Medulla oblongata (tissue), 1 donor: ENCODE measurements around the gene PLXNA2.

Source experiments
- DNase-seq: peaks from one replicate; pipeline ENCODE4 v3.0.0-alpha.2; 2015; ENCODE audit errors: extremely low spot score

Gene PLXNA2

DNA sequence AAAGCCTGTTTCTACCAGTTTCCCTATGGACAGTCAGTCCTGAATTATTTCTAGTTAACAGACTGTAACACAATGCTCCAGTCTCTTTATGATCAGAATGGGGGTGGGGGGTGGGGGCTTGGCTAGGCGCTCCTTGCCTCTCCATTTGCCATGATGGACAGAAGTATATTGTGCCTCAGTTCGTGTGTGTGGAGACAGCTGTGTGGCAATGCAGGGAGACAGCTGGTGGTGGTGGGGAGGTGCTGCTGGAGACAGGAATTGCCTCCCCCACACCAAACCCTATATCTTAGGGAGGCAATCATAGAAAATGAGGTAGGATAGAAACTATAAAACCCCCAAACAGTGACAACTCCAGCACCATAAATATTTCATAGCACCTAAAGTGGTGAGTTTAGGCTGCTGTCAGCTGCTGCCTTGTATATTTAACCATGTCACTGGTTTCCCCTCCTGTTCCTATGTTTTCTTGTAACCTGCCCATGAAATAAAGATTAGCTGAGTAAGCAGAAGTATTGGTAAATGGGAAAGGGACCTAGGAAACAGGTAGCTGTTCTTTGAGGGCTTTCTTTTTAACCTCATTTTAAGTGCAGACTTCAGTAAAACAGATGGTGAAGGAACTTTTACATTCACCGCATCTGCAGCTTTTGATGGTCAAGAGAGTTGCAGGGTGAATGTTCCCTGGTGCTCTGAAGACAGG, 3.4 kb downstream of the PLXNA2 start:
- no peak for DNase-seq

DNA sequence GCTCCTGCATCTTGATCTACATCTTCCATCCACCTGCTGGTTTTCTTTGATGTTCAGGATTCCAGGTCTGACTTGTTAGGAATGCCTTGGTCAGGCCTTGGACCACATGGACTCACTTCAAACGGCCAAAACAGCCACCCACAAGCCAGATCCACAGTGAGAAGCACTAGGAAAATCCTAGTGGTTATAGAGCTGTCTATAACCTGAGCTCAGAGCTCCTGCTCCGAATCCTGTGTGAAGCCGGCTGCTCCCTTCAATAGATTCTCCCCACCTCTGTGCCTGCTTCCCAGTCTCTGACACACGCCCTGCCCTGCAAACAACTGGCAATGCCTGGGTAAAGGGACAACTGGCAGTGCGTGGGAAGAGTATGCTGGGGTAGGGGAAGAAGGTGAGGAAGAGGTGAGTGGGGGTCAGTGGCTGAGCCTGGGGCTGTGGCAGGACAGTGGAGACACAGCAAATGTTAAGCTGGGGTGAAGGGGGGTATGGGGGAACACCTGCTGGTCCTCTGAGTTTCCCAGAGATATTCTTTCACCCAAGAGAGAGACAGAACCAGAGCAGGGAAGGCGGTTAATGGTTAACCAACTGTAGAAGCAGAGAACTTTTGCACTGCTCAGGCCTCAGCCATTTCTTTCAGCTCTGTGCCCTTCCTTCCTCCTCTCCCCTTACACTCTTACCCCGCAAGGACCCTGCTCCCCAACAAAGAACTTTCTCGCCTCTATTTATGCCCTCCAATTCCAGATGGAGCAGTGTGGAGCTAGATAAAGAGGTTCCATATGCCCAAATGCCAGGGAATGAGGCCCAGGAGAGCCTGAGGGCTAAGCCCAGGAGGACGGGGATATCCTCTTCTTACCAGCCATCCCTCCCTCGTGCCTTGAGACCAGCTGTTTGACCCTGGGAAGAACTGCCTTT, 4.5 kb downstream of the PLXNA2 start:
- no peak for DNase-seq

DNA sequence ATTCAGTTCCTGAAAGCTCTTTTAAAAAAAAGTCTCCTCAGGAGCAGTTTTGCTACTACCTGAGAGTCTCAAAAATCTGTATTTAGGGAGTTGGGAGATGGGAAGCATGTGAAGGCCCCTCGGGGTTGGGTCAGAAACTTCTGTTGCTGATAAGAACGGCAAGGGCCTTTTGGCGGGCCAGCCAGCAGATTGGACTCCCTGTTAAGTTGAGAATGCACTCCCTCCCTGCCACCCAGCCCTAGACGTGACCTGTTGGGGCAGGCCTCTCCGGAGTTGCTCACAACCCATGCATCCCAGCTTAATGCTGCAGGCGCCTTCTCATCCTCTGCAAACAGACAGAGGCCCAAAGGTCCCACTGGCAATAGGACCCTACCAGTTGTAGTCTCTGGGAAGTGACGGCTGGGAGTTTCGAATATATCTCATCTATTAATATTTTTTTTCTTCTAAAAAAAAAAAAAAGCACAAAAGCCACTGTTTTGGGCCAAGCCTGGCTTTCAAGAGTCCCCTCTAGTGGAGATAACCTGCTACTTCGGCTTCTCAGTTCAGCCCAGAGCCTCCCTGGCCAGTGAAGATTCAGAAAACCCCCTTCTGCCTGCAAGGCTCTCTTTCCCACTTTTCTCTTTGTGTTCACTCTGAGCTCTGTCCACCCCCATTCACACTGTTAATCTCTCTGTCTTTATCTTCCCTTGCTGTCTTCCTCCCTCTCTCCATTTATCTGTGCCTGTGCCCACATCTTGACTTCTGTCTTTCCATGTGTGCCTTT, 5.3 kb downstream of the PLXNA2 start:
- peak; percentile 47 for DNase-seq

DNA sequence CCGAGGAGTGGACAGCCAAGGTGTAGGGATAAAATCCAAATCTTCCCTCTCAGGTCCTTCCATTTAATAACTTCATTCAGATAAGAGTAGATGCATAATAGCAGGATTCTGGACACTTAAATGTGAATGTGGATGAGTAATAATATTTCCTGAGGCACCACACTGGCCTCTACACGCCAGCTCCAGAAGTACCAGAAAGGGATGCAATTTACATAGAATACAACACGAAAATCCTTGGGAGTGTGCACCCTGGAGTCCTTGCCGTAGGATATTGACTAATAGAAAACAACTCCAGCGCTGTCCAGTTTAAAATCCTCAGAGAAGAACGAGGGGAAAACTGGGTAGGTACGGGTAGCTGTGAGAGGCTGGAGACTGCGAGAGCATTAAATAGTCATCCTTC, 6.9 kb downstream of the PLXNA2 start:
- DNase-seq = no peak

DNA sequence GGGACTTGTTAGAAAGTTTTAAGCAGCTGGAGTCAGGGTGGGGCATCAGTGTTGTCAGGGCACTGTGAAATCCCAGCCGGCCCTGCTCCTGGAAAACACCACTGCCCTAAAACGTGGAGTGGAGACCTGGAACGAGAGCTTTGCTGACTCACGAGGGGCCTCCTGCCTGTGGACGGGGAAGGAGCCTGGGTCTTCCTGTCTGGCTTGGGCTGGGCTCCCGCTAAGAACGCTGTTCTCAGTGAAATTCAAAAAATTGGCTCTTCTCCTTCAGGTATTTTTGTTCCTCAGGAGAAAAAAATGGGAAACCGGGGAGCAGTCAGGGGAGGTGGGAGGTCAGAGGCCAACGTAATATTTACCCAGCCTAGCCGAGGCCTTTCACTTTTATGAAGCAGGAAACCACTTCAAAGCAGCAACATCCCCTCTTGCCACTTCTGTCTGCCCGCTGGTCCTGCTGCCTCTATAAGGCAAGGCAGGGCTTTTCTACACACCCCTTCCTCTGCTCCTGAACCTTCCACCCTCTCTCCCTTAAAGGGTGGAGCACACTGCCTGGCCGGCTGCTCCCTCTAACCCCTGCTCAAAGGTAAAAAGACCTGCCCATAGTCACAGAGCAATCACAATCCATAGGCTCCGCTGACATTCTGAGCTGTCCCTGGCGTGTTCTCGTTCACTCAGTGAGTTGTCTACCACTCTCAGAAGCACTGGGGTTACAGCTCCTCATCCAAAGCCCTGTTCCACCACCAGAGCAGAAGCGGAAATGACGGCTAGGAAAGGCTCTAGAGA, 8.0 kb downstream of the PLXNA2 start:
- DNase-seq = no peak

DNA sequence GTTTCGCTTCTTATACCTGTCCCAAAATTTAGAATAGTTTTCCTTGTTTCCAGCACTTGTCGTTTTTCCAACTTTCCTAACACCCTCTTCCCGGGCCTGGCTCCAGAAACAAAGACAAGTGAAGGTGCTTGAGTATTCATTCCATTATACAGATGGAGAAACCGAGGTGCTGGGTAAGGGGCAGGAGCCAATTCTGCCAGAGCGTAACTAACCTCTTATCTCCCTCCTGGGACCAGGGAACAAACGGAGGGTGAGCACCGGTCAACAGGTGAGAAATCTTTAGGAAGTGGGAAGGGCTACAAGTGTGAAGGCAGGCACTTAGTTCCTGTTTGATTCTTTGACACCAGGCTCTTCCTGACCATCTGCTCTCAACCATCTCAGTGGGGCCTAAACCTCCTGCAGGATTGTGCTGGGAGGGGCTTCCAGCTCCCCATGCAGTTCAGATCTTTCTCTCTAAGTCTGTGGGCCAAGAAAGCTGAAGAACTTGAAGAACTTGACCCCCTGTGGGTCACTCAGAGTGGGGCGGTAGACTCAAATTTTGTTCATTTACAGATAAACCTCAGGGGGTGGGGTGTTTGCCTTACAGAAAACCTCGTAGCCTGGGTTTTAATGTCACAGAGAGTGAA, 8.7 kb downstream of the PLXNA2 start:
- DNase-seq = no peak

DNA sequence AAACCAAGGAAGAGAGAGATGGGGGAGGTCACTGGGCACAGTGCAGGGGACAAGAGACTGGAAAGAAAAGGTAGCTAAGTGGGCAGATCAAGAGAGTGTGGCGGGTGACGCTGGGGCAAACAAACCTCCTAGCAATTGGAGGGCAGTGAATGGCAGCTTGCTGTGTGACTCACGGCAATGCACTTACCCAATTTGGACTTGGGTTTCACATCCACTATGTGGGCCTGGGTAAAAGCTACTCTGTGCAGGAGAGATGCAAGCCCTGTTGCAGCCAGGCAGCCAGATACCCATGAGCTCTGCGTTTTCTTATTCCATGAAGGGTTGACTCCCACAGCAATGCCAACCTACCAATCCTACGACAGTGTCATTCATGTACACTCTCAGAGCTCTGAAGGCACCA, 9.5 kb downstream of the PLXNA2 start:
- no peak for DNase-seq

DNA sequence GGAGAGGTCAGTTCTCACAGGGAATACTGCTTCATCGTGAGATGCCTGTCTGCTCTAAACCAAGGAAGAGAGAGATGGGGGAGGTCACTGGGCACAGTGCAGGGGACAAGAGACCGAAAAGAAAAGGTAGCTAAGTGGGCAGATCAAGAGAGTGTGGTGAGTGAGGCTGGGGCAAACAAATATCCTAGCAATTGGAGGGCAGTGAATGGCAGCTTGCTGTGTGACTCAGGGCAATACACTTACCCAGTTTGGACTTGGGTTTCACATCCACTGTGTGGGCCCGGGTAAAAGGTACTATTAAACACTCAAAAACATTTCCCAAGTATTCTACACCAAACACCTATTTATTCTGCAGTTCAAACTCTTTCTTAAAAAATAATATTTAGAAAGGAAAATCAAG, 10.2 kb downstream of the PLXNA2 start:
- DNase-seq = no peak

DNA sequence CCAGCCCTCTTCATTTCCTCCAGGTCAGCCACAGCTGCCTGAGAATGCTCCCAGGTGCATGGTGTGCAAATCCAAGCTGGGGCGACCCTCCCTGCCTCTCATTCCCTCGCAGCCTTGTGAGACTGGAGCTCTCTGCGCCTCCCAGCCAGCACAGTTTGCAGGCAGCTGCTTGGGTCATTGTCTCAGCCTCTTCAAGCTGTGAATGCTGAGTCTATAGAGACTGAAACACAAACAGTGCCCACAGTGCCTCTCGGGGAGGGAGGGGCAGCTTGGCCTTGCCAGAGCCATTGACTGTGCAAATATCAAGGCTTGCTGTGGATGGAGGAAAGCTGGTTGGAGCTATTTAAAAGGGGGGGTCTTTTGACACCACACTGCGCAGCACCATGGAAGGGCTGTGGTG, 10.6 kb downstream of the PLXNA2 start:
- peak; percentile 92 for DNase-seq

DNA sequence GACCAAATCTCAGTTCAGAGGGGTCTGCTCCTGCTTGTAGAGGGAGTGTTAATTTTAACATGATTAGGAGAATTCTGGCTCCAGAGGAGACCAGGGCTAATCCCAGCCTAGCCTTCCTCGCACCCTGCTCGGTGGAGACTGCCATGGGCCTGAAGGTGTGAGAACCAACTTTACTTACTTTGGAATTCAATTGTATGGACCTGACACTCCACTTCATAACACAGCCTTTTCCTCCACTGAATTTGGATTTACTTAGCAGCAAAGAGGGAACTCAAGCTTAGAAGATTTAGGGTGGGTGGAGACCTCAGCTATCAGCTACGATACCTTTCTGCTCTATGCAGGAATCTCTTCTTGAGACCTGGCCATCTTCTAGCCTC, 11.5 kb downstream of the PLXNA2 start:
- DNase-seq = no peak

DNA sequence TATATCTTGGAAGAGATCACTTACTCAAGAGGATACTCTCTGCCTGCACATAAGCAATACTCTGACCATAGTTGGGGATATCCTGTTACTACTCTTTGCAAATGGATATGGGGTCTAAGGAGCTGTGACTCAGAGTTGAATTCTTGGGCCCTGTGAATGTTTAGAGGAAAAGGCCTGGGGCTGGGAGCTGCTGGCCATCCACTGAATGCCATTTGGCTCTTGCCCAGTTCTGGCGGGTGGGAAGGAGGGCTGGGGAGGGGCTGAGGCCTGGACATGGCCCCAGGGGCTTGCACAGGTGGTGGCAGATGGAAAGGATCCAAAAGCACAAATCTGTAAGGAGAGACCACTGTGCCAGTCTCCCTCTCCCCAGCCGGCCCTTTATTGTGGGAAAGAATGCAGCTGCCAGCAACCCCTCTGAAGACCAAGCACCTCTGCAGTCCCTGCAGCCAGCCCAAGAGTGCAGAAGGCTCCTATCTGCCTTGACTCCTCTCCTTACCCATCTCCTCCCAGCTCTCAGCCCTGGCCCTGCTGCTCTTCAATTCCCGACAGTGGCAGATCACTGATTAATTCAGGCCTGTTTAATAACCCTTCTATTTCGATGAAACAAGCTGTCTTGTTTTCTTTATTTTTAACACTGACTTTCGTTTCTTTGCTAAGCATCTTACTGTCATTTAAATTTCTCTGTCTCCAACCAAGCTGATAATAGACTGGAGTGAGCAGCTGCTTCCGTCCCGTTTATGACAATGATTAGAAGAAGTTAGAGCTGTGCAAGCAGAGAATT, 12.1 kb downstream of the PLXNA2 start:
- no peak for DNase-seq

DNA sequence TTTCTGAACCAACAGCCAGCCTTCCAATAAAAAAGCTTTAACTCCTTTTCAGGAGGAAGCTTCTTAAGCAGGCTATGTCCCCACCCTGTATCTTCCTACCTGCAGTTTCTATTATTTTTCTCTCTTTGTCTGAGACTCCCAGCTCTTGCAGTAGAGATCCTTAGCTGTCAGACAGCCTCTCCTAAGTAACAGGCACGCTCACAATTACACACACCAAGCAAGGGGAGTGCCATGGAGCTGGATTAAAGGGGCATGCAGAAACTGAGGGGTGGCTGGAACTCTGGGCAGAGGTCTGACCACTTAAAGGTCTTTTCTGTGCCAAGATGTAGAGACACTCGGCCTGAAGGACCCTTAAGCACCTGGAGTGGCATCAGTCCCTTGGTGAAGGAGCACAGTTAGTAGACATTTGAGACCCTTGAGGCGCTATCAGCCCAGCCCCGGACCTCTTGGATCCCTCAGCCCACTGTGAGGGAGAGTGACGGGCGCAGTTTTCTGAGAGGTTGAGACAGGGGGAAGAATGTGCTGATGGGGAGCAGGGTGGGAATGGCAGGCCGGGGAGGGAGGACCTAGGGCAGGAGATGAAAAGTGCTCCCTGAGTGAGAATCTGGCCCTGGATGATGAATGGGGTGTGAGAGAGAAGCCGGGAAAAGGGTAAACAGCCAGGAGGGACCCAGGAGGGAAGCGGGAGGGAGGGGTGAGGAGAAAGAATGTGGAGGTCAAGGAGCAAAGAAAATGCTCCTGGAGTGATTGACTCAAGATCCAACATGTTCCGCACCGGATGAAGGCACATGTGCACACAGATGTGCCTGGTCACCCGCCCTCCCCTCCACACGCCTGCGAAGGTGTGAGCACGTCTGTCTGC, 13.3 kb downstream of the PLXNA2 start:
- DNase-seq = no peak

DNA sequence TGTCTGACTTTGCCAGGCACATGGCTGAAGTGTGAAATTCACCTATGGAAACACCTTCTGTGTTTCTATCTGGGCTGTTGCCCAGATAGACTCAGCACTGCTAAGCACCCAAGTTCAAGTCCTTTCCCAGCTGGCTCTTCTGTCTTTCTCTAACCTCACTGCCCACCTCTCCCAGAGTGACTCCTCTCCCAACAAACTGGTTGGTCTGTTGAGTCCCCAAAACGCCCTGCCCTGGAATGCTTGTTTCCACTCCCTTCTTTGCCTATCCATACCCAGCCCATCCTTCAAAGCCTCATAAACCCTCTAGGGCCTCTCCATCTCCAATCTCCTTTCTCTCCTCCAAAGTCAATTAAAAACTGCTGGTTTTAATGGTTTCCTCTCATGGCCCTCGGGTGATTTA, 15.6 kb downstream of the PLXNA2 start:
- no peak for DNase-seq

DNA sequence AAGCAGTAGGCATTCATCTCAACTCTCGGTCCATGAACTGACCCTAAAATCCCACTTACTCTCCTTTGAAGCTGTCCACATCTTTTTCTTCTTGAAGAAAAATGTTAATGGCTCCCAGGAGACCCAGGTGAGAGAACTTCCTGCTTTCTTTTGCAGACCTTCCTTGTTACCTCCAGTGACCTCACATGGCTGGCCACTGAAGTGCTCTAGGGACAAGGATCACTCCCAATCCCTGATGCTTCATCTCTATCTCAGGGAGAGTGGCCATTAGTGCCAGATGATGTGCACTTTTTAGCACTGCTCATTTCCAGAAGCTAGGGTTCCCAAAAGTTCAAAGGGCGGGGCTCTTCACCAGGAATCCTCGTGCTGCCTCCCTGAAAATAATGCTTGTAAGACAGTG, 16.2 kb downstream of the PLXNA2 start:
- DNase-seq = no peak

DNA sequence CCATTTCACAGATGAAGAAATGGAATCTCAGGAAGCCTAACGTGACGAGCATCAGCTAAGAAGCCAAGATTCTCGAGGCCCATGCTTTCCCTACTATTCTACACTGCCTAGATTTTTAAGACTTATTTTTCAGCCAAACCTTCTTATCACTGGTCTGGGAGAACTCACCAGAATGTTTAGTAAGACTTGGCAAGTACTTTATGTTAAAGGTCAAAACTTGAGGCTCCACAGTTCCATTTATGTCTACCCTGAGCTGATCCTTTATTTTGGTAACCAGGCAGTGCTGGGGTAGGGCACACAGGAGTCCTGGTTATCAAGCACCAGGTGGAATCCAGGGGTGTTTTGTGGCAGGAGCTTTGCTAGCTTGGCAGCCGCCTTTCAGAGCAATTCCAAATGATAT, 16.8 kb downstream of the PLXNA2 start:
- no peak for DNase-seq

DNA sequence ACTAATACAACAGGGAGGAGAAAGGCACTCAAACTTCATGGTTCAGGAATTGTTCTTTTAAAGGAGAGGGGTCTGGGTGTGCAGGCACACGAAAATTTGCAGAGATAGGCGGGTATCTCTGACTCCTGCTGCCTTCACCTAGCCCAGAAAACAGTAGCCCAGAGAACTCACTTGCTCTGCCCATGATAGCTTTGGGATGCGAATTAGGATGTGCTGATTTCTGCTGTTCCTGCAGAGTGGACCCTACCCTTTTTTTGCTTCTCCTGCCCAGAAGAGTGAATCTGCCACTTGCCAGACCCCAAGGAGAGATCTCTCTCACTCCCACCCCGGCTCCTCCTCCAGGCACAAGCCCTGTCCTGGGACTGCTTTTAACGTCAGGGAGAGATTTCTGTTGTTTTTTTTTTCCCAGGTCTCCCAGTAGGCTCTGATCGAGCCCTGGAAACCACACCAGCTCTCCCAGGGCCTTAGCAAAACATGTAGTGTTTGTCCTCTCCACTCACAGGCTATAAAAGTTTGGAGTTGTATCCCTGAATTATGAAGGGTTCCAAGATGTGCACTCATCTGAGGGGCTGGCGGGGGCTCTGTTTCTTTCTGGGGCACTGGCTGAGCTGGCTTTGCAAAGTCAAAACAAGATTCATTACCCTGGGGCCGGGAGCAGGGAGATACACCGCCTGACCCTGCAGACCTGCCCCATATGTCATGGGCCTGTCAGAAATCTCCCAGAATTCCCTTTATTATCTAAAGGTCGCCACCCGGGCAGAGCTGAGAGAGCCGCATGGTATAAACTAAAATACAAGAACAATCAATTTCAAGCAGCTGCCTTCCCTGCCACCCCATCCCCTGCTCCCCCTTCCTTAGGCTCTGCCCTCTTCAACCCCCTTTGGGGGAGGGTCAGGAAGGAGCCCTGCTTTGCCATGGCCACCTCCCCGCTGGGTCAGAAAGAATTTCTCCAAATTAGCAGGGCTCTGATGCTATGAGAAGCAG, 17.9 kb downstream of the PLXNA2 start:
- no peak for DNase-seq

DNA sequence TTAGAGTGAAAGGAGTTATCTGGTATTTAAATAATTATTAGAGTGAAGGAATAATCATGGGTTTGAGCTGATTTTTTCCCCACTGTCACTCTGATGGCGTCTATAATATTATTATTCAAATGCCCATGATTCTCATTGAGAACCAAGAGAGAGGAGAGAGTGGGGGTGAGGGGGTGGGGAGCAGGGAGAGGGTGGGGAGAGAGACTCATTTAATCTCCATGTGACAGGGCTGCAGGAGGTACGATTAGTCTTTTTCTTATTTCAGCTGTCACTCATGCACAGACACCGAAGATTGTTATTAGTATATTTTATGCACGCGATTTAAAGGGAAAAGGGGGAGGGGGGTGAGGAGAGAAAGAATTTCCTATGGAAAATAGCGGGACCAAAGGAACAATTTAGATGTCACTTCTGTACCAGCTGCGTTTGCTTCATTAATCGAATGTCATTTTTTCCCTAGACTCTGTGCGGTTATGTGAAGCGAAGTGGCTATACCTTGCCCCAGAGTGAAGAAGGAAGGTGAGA, 19.9 kb downstream of the PLXNA2 start:
- no peak for DNase-seq

DNA sequence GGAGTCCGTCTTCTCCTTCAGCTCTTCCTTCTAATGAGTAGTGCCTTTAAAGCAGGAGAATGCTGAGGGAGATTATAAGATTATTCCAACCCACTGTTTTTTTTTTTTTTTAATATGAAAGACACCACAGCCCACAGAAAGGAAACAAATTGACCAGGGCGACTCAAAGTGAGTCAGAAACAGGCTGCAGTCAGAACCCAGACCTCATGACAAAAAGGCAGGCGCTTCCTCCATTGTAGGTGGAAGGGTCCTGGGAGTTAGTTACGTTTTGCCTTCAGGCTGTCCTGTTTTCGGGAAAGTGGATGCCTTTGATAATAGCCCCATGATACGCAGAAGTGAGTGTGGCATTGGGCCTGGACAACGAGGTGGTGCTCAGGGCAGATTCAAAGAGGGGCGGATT, 21.0 kb downstream of the PLXNA2 start:
- no peak for DNase-seq
